HG02610 (cell line): ENCODE results near the gene RSRC1.
"Not testable (repeated sequence)": the region's sequence is repeated elsewhere in the genome, so short reads cannot be mapped to it uniquely, and the experiment has no call there.

Source experiments
- ATAC-seq: cut with Tn5 transposase; IDR thresholded peaks from one replicate; pipeline ENCODE4 v1.9.1; 2021; ENCODE audit warnings: mild to moderate bottlenecking, moderate library complexity; ENCODE audit not compliant: unreplicated experiment

Gene RSRC1

GRCh38 chr3:158381262-158381868, 271.5 kb downstream of the RSRC1 start:
- no peak for ATAC-seq

GRCh38 chr3:158382479-158382878, 272.6 kb downstream of the RSRC1 start:
- peak; percentile 33 for ATAC-seq

GRCh38 chr3:158384019-158384418, 274.1 kb downstream of the RSRC1 start:
- peak; percentile 80 for ATAC-seq

- no peak for ATAC-seq
Observed at GRCh38 chr3:158395421-158395820, 285.5 kb downstream of the RSRC1 start.

- ATAC-seq, result no peak
Observed at GRCh38 chr3:158402590-158402989, 292.7 kb downstream of the RSRC1 start.

GRCh38 chr3:158403013-158403412, 293.1 kb downstream of the RSRC1 start:
- no peak for ATAC-seq

- ATAC-seq, result no peak
Observed at GRCh38 chr3:158404131-158404718, 294.3 kb downstream of the RSRC1 start.

GRCh38 chr3:158405507-158405906, 295.6 kb downstream of the RSRC1 start:
- ATAC-seq, result no peak

GRCh38 chr3:158407844-158408517, 298.1 kb downstream of the RSRC1 start:
- ATAC-seq, result no peak

GRCh38 chr3:158408518-158408897, 298.6 kb downstream of the RSRC1 start:
- ATAC-seq, result not testable (repeated sequence)

GRCh38 chr3:158418035-158418434, 308.1 kb downstream of the RSRC1 start:
- no peak for ATAC-seq

GRCh38 chr3:158419820-158420653, 310.1 kb downstream of the RSRC1 start:
- no peak for ATAC-seq

- peak; percentile 99 for ATAC-seq
Observed at GRCh38 chr3:158420654-158421396, 310.9 kb downstream of the RSRC1 start.

- ATAC-seq, result no peak
Observed at GRCh38 chr3:158430448-158430847, 320.6 kb downstream of the RSRC1 start.

- no peak for ATAC-seq
Observed at GRCh38 chr3:158430968-158431367, 321.1 kb downstream of the RSRC1 start.

- ATAC-seq, result no peak
Observed at GRCh38 chr3:158431829-158432228, 321.9 kb downstream of the RSRC1 start.

GRCh38 chr3:158434412-158435038, 324.6 kb downstream of the RSRC1 start:
- peak; percentile 90 for ATAC-seq

GRCh38 chr3:158443632-158444031, 333.7 kb downstream of the RSRC1 start:
- peak; percentile 99 for ATAC-seq

GRCh38 chr3:158447408-158447807, 337.5 kb downstream of the RSRC1 start:
- ATAC-seq, result no peak

GRCh38 chr3:158451405-158452055, 341.6 kb downstream of the RSRC1 start:
- ATAC-seq, result no peak
